ENCODE results near the gene CYP24A1.

Gene CYP24A1

GRCh38 chr20:54104781-54105180 is 69.0 kb downstream of the CYP24A1 start:
- Histone ChIP-seq H3K4me2 (ENCODE audit: insufficient read depth, low read length, poor library complexity, severe bottlenecking) (no peak overlapping the region), H4K8ac (ENCODE audit: low read depth, low read length) (no peak overlapping the region), H2AK5ac (ENCODE audit: low read depth, low read length) (no peak overlapping the region), H2BK5ac (ENCODE audit: low read length) (no peak overlapping the region), H3K79me1 (ENCODE audit: low read depth, low read length) (no peaks in the 10 kb centered on the region), H3K36me3 (replicated peaks in 1 of 2; ENCODE audit: control insufficient read depth in 2 of 2, insufficient read depth in 2 of 2, low read length in 2 of 2) (no peaks in the 10 kb centered on the region), H3K23ac (ENCODE audit: low read depth, low read length, poor library complexity) (no peak overlapping the region), H3K27ac (replicated peaks; ENCODE audit: low read length) (no peak overlapping the region), H3K9ac (ENCODE audit: low read depth, low read length, poor library complexity) (no peak overlapping the region), H3K4me1 (ENCODE audit: control insufficient read depth in 2 of 2, insufficient read depth in 1 of 2, low read depth in 1 of 2, low read length in 2 of 2) (no peaks in the 10 kb centered on the region), H4K91ac (ENCODE audit: low read depth, low read length, poor library complexity) (no peak overlapping the region), H3K14ac (ENCODE audit: low read length) (no peak overlapping the region), H2BK15ac (ENCODE audit: low read length) (no peak overlapping the region), H3K27me3 (ENCODE audit: control insufficient read depth in 3 of 3, insufficient read depth in 3 of 3, low read depth in 1 of 3, low read length in 3 of 3) (no peaks in the 10 kb centered on the region), H3K4ac (ENCODE audit: low read length) (no peak overlapping the region), H2BK12ac (ENCODE audit: low read length) (no peak overlapping the region), H2AFZ (ENCODE audit: low read length) (no peak overlapping the region), H3K4me3 (ENCODE audit: low read length in 2 of 2) (no peak overlapping the region), H3K9me3 (replicated peaks in 1 of 2; ENCODE audit: control insufficient read depth in 2 of 2, insufficient read depth in 1 of 2, low read depth in 1 of 2, low read length in 2 of 2) (no peaks in the 10 kb centered on the region), H3K18ac (ENCODE audit: low read length) (no peak overlapping the region), H2BK120ac (ENCODE audit: low read depth, low read length) (no peak overlapping the region)
- WGBS, 2 donors (ENCODE audit: extremely low coverage in 2 of 2, insufficient read length in 2 of 2, insufficient replicate concordance in 1 of 2), result no CpG with 5 or more reads among the region's 4 CpGs
- no peak for DNase-seq (ENCODE audit: low spot score)

- no peak overlapping the region for H4K91ac ChIP-seq (ENCODE audit: low read depth, low read length, poor library complexity)
- DNase-seq (ENCODE audit: low spot score), result no peak
- H2BK120ac ChIP-seq (ENCODE audit: low read depth, low read length), result no peak overlapping the region
- WGBS, 2 donors (ENCODE audit: extremely low coverage in 2 of 2, insufficient read length in 2 of 2, insufficient replicate concordance in 1 of 2), result no CpG with 5 or more reads among the region's 6 CpGs
- no peak overlapping the region for H2BK12ac ChIP-seq (ENCODE audit: low read length)
- H3K9me3 ChIP-seq (replicated peaks in 1 of 2; ENCODE audit: control insufficient read depth in 2 of 2, insufficient read depth in 1 of 2, low read depth in 1 of 2, low read length in 2 of 2), result no peaks in the 10 kb centered on the region
- H2BK15ac ChIP-seq (ENCODE audit: low read length), result no peak overlapping the region
- H3K4me1 ChIP-seq (ENCODE audit: control insufficient read depth in 2 of 2, insufficient read depth in 1 of 2, low read depth in 1 of 2, low read length in 2 of 2), result no peaks in the 10 kb centered on the region
- no peak overlapping the region for H3K9ac ChIP-seq (ENCODE audit: low read depth, low read length, poor library complexity)
- H3K79me1 ChIP-seq (ENCODE audit: low read depth, low read length), result no peaks in the 10 kb centered on the region
- H3K27ac ChIP-seq (replicated peaks; ENCODE audit: low read length), result no peak overlapping the region
- no peak overlapping the region for H3K14ac ChIP-seq (ENCODE audit: low read length)
- no peaks in the 10 kb centered on the region for H3K27me3 ChIP-seq (ENCODE audit: control insufficient read depth in 3 of 3, insufficient read depth in 3 of 3, low read depth in 1 of 3, low read length in 3 of 3)
- no peak overlapping the region for H4K8ac ChIP-seq (ENCODE audit: low read depth, low read length)
- H2AFZ ChIP-seq (ENCODE audit: low read length), result no peak overlapping the region
- H2BK5ac ChIP-seq (ENCODE audit: low read length), result no peak overlapping the region
- H3K4me3 ChIP-seq (ENCODE audit: low read length in 2 of 2), result no peak overlapping the region
- no peak overlapping the region for H3K4me2 ChIP-seq (ENCODE audit: insufficient read depth, low read length, poor library complexity, severe bottlenecking)
- no peaks in the 10 kb centered on the region for H3K36me3 ChIP-seq (replicated peaks in 1 of 2; ENCODE audit: control insufficient read depth in 2 of 2, insufficient read depth in 2 of 2, low read length in 2 of 2)
- no peak overlapping the region for H2AK5ac ChIP-seq (ENCODE audit: low read depth, low read length)
- no peak overlapping the region for H3K18ac ChIP-seq (ENCODE audit: low read length)
- no peak overlapping the region for H3K4ac ChIP-seq (ENCODE audit: low read length)
- H3K23ac ChIP-seq (ENCODE audit: low read depth, low read length, poor library complexity), result no peak overlapping the region
Observed at GRCh38 chr20:54103762-54104600, 69.8 kb downstream of the CYP24A1 start.

All from neuronal stem cell (in vitro differentiated cells).